ENCODE results near the gene ATPAF2.

- TF ChIP-seq CTCF (conservative IDR thresholded peaks at IDR 0.05): no peak
- TF ChIP-seq EZH2 (IDR thresholded peaks at IDR 0.05; ENCODE audit: low read depth): no peak
Observed at GRCh38 chr17:18014006-18014405, 25.0 kb downstream of the ATPAF2 start.

All from PC-9 (cell line).